HG03575 (cell line): Measurements from ENCODE around the gene SNRK.
"Not testable (repeated sequence)": the region's sequence is repeated elsewhere in the genome, so short reads cannot be mapped to it uniquely, and the experiment has no call there.

Experiments
- ATAC-seq: cut with Tn5 transposase; IDR thresholded peaks from one replicate; pipeline ENCODE4 v1.9.1; 2021; ENCODE audit not compliant: unreplicated experiment, insufficient number of reproducible peaks, low FRiP score; ENCODE audit errors: extremely low read depth

Gene SNRK

GRCh38 chr3:43335799-43336198 is 49.5 kb downstream of the SNRK start:
- ATAC-seq = no peak

- ATAC-seq = no peak
These were observed 52.0 kb downstream of the SNRK start for GRCh38 chr3:43338295-43338694.

GRCh38 chr3:43340403-43340802 is 54.1 kb downstream of the SNRK start:
- ATAC-seq = no peak

GRCh38 chr3:43341788-43342187 is 55.4 kb downstream of the SNRK start:
- no peak for ATAC-seq

GRCh38 chr3:43343185-43343584 is 56.8 kb downstream of the SNRK start:
- no peak for ATAC-seq

GRCh38 chr3:43343815-43344214 is 57.5 kb downstream of the SNRK start:
- no peak for ATAC-seq

- ATAC-seq = no peak
These were observed 58.2 kb downstream of the SNRK start for GRCh38 chr3:43344520-43344919.

GRCh38 chr3:43345246-43345645 is 58.9 kb downstream of the SNRK start:
- no peak for ATAC-seq

- no peak for ATAC-seq
These were observed 59.5 kb downstream of the SNRK start for GRCh38 chr3:43345877-43346276.

- ATAC-seq = no peak
These were observed 60.8 kb downstream of the SNRK start for GRCh38 chr3:43346978-43347749.

- ATAC-seq = no peak
These were observed 61.4 kb downstream of the SNRK start for GRCh38 chr3:43347774-43348173.

- no peak for ATAC-seq
These were observed 62.0 kb downstream of the SNRK start for GRCh38 chr3:43348350-43348749.

- no peak for ATAC-seq
These were observed 62.7 kb downstream of the SNRK start for GRCh38 chr3:43348852-43349574.

GRCh38 chr3:43349716-43350115 is 63.4 kb downstream of the SNRK start:
- no peak for ATAC-seq

GRCh38 chr3:43353393-43353792 is 67.1 kb downstream of the SNRK start:
- no peak for ATAC-seq

- no peak for ATAC-seq
These were observed 67.8 kb downstream of the SNRK start for GRCh38 chr3:43353923-43354670.

GRCh38 chr3:43356033-43356432 is 69.7 kb downstream of the SNRK start:
- ATAC-seq = not testable (repeated sequence)

GRCh38 chr3:43361077-43361476 is 74.7 kb downstream of the SNRK start:
- no peak for ATAC-seq

GRCh38 chr3:43362183-43362582 is 75.8 kb downstream of the SNRK start:
- no peak for ATAC-seq

GRCh38 chr3:43362961-43363360 is 76.6 kb downstream of the SNRK start:
- ATAC-seq = no peak
